IPS-NIHi7 (cell line): ENCODE data around the gene COQ10A.
"Not testable (repeated sequence)": the region's sequence is repeated elsewhere in the genome, so short reads cannot be mapped to it uniquely, and the experiment has no call there.

Experiments used
- DNase-seq: peaks from one replicate; pipeline ENCODE4 v3.0.0; 2012; ENCODE audit warnings: mixed read lengths; ENCODE audit errors: extremely low spot score

The COQ10A gene

DNA sequence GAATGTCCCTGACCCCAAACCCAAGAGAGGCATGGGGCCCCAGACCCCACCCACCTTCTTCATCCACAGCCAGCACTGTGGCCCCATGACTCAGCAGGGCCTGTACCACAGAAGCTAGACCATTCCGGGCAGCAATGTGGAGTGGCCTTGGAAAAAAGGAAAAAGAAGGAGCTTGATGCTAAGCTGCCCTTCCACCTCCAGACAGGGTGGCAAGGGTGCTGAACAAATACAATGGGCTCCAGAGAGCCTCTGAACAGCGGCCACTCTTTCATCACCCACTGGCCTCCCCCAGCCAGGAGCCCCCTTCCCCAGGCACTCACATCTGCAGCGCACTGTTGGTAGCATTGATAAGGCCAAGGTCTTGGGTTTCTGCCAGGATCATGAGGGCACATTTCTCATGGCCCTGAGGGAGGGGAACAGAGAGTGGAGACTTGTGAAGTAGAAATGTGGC lies 23.0 kb upstream of the COQ10A start:
- no peak for DNase-seq

GRCh38 chr12:56244494-56244893 lies 22.2 kb upstream of the COQ10A start:
- DNase-seq: no peak

DNA sequence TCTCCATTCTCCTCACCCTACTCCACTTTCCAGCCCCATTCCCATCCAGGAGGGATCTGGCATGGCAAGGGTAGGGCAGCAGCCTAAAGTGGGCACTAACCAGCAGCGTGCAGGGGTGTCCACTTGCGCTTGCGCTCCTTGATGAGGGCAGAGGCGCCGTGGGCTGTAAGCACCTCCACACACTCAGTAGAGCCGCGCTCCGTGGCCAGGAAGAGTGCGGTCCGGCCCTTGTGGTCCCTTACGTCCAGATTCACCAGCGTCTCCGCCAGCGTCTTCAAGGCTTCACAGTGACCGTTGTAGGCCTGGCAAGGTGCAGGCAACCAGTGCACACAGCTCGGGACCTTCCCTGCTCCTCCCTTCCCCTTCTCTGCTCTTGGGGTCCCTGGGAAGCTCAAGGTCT lies 18.8 kb upstream of the COQ10A start:
- no peak for DNase-seq

DNA sequence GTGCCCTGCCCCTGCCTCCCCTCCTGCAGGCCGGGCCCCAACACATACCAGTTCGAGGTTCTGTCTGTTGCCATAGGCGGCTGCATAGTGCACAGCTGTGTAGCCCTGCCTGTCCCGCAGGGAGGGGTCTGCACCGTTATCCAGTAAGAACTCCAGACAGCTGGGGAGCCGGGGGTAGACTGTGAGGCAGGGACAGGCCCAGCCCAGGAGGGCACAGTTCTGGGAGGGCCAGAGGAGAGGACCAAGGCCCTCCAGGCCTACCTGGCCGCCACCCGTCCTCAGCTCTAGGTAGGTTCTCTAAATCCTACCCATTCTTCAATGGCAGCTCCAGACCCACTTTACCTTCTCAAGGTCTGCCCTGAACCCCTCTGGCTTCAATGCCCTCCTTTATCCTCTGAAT lies 18.0 kb upstream of the COQ10A start:
- no peak for DNase-seq

GRCh38 chr12:56252649-56253048 lies 14.1 kb upstream of the COQ10A start:
- no peak for DNase-seq

GRCh38 chr12:56253091-56253490 lies 13.7 kb upstream of the COQ10A start:
- no peak for DNase-seq

DNA sequence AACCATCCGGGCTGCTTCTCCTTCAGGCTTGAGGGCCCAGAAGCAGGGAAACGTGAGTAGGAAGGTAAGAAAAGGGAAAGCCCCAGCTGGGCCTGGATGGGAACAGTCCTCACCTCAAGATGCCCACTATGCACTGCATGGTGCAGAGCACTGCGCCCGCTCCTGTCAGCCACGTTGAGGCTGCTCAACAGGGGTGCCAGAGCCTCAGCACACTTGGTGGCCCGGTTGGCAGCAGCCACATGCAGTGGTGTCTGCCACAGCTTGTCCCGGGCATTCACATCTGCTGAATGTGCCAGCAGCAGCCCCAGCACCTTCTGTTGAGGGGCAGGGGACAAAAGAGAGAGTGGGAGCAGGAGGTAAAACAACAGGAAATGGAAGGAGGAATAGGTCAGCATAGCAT lies 11.1 kb upstream of the COQ10A start:
- DNase-seq: no peak

GRCh38 chr12:56256326-56256960 lies 10.3 kb upstream of the COQ10A start:
- DNase-seq: peak; percentile 57

DNA sequence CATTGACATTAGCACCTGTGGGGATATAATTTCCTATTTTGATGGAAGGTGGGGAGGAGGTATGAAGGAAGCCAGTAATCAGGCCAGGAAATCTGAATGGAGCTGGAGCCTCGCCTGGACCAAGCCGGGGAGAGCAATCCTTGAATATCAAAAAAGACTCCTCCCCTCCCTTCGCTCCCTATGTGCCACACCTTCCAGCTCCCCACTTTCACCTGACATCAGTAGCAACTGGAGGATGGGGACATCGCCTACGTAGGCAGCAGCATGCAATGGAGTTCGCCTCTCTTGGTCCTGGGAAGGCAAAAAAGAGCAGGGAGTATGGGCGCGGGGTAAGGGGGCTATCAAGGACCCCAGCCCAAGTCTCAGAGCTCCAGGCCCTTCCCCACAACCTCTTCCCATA lies 9.7 kb upstream of the COQ10A start:
- DNase-seq: no peak

DNA sequence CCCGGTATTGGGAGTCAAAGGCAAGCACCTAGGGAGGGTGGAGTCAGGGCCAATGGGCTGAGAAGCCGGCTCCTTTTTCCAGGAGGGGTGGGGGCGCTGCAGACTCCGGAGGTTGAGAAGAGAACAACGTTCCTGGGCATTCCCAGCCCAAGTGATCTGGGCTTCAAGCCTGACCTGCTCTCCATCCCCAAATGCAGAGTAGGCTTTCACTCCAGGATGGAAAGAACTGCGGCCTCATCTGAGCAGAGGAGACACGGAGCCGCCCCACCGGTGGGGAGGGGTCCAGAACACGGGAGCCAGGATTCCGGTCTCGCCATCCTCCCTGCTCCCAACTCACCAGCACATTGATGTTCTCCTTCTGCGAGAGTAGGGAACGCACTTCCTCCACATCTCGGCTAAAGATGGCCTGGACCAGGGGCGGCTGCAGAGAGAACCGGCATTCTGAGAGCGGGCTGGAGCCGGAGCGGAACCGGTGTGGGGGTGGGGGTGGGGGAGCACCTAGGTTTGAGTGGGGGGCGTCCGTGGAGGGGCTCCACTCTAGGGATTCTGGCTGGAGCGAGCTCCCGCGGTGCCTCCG lies 9.2 kb upstream of the COQ10A start:
- peak; percentile 90 for DNase-seq

DNA sequence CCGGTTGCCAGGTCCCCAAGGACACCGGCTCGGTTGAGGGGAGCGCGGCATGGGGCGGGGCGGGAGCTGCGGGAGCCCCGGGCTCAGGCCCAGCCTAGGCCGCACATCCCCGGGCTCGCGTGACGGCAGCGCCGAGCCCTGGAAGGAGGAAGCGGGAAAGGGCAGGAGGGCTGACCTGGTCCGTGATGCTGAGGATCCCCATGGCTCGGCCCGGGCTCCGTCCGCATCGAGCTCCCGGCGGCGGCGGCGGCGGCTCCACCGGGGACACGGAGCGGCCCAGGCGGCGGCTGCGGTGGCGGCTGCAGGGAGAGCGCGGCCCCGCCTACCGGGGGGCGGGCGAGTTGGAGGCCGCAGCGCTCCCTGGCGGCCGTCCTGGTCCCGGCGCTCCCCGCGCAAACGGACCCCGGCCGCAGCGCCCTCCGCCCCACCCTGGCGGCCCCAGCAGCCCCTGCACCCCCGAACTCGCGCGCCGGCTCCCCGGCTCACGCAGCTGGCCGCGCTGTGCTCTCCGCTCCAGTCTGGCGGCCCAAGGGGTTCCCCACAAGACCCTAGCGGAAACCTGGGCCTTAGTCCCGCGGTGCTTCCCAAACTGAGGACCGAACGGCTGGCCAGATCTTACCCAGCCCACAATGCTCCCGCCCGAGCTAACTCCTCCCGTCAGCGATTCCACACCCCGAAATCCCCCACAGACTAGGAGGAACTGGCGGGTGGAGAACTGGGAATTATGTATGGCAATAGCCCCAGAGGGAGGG lies 8.5 kb upstream of the COQ10A start, which contains the start of gene ANKRD52:
Gene ANKRD52 (minus strand): TSS at position 317 of the 752 bp plus-strand sequence. CDS start 115 bp downstream, at position 202.
- peak; percentile 94 for DNase-seq

DNA sequence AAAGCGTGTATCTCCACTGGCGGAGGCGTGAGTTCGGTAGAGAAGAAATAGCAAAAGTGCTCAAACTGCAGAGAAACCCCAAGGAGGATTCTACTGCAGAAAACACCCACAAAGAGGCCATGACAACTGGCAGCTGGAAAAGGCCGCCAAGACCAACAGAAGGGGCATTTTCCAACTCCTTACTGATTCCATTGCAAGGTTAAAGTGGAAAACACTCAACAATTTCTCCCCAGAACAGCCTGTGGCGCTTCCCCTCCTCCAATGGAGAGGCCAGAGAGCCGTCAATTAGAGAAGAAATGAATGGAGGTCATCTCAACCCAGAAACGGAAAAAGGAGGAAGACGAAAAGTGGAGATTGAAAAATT lies 7.9 kb upstream of the COQ10A start:
- no peak for DNase-seq

- no peak for DNase-seq
These were observed 6.4 kb upstream of the COQ10A start for GRCh38 chr12:56260380-56260779.

GRCh38 chr12:56260921-56261320 lies 5.8 kb upstream of the COQ10A start:
- DNase-seq: no peak

GRCh38 chr12:56261503-56262232 lies 5.1 kb upstream of the COQ10A start:
- DNase-seq: no peak

GRCh38 chr12:56262955-56263354 lies 3.8 kb upstream of the COQ10A start:
- not testable (repeated sequence) for DNase-seq

GRCh38 chr12:56266068-56266692 lies 562 bp upstream of the COQ10A start:
- not testable (repeated sequence) for DNase-seq

DNA sequence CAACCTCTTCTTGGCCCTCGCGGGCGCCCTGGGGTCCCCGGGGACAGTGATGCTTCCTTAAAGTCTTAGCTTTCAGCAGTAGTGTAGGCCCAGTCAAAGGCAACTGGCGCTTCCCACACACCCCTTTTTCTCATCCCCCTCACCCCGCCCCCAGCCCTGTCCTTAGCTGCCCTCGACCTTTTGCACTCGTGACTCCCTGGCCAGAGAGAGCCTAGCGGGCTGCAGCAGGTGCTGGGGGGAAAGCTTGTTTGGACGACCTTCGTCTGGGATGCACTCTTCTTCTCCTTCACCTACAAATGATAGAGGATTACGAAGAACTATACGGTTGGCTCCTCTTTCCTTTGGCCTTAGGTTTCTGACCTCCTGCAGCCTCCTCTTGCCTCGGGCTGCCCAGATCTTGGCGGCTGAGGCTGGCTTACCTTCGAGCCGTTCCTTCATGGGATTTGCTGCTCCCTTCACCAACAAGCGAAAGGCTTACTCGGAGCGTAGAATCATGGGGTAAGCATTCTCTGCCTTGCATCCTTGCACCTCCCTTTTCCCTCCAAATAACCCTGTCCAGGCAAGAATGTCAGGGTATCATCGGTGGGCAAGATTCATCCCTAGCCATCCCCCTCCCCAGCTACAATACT lies 815 bp downstream of the COQ10A start:
- peak; percentile 56 for DNase-seq

DNA sequence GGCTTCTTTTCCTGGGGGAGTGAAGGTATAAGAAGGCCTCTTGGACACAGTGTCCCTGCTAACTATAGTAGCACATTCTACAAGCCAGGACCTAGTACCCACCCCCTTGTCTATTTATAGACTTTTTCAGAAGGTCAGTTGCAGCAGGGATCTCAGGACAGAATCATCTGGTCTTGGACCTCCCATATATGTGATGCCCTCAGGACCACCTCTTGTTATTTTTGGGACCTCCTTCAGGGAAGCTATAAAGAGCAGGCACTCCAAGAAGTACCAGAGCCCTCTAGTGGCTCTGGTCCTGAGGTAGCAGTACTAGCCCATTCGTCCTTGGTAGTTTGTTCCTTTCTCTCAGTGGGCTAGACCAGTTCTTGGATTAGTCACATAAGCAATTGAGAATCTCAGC lies 4.3 kb downstream of the COQ10A start:
- DNase-seq: peak; percentile 71

- not testable (repeated sequence) for DNase-seq
These were observed 5.7 kb downstream of the COQ10A start for GRCh38 chr12:56272468-56272867.

- DNase-seq: no peak
These were observed 7.6 kb downstream of the COQ10A start for GRCh38 chr12:56274299-56274698.
